H9 (cell line): ENCODE data around the gene TMEM239. TPM values are rescaled to one million over a fixed set of nuclear protein-coding genes. Genes with fewer than 3 reads are reported as not detected.

ENCODE experiments used
- DNase-seq: peaks from one replicate; pipeline ENCODE4 v3.0.0-alpha.2; 2017
- H2AFZ ChIP-seq: one replicate; pipeline ENCODE4 v1.6.1; 2013; ENCODE audit warnings: mild to moderate bottlenecking, low read length, control low read depth, moderate library complexity
- H2AK5ac ChIP-seq: 2 replicates; pipeline ENCODE4 v1.6.1; 2013; ENCODE audit warnings: low read length, control low read depth, mixed read lengths; ENCODE audit not compliant: insufficient read length
- H2BK120ac ChIP-seq: one replicate; pipeline ENCODE4 v1.6.1; 2013; ENCODE audit warnings: low read depth, mild to moderate bottlenecking, low read length, control low read depth, inconsistent platforms; ENCODE audit not compliant: poor library complexity, severe bottlenecking
- H2BK12ac ChIP-seq: 2 replicates; pipeline ENCODE4 v1.6.1; 2013; ENCODE audit warnings: low read length, control low read depth, mixed read lengths, low read depth; ENCODE audit not compliant: insufficient read length
- H2BK15ac ChIP-seq: 2 replicates; pipeline ENCODE4 v1.6.1; 2013; ENCODE audit warnings: low read depth, low read length, control low read depth
- H2BK20ac ChIP-seq: one replicate; pipeline ENCODE4 v1.6.1; 2013; ENCODE audit warnings: low read depth, mild to moderate bottlenecking, low read length, control low read depth, inconsistent platforms; ENCODE audit not compliant: poor library complexity, severe bottlenecking
- H2BK5ac ChIP-seq: 2 replicates; pipeline ENCODE4 v1.6.1; 2013; ENCODE audit warnings: low read length, control low read depth, mixed read lengths; ENCODE audit not compliant: insufficient read length
- H3K14ac ChIP-seq: 2 replicates; pipeline ENCODE4 v1.6.1; 2013; ENCODE audit warnings: low read length, control low read depth; ENCODE audit not compliant: insufficient read depth
- H3K18ac ChIP-seq: 2 replicates; pipeline ENCODE4 v1.6.1; 2013; ENCODE audit warnings: low read depth, mild to moderate bottlenecking, mixed read lengths, low read length, control low read depth; ENCODE audit not compliant: insufficient read length
- H3K23ac ChIP-seq: 2 replicates; pipeline ENCODE4 v1.6.1; 2013; ENCODE audit warnings: low read length, control low read depth, mixed read lengths, low read depth; ENCODE audit not compliant: insufficient read length
- H3K23me2 ChIP-seq: 2 replicates; pipeline ENCODE4 v1.6.1; 2013; ENCODE audit warnings: low read depth, mild to moderate bottlenecking, mixed read lengths, low read length, control low read depth; ENCODE audit not compliant: insufficient read length, poor library complexity, severe bottlenecking
- H3K27ac ChIP-seq: 2 replicates; pipeline ENCODE4 v1.5.1; 2013; ENCODE audit warnings: low read length, control low read depth, mixed read lengths, low read depth; ENCODE audit not compliant: insufficient read length
- H3K27me3 ChIP-seq: 2 replicates; pipeline ENCODE4 v1.6.1; 2013; ENCODE audit warnings: low read length, control low read depth, inconsistent platforms; ENCODE audit not compliant: insufficient read depth
- H3K4ac ChIP-seq: 2 replicates; pipeline ENCODE4 v1.6.1; 2013; ENCODE audit warnings: low read depth, mild to moderate bottlenecking, control low read depth, inconsistent platforms, low read length, moderate library complexity
- H3K4me1 ChIP-seq: 2 replicates; pipeline ENCODE4 v1.6.1; 2013; ENCODE audit warnings: low read length, control low read depth, inconsistent platforms; ENCODE audit not compliant: insufficient read depth
- H3K4me2 ChIP-seq: 2 replicates; pipeline ENCODE4 v1.6.1; 2013; ENCODE audit warnings: low read length, control low read depth, mixed read lengths; ENCODE audit not compliant: insufficient read length, insufficient read depth
- H3K56ac ChIP-seq: 2 replicates; pipeline ENCODE4 v1.6.1; 2013; ENCODE audit warnings: low read depth, mild to moderate bottlenecking, mixed read lengths, low read length, control low read depth; ENCODE audit not compliant: insufficient read length
- H3K79me1 ChIP-seq: 2 replicates; pipeline ENCODE4 v1.6.1; 2013; ENCODE audit warnings: low read depth, mild to moderate bottlenecking, moderate library complexity, low read length, control low read depth, inconsistent platforms; ENCODE audit not compliant: insufficient read depth, poor library complexity, severe bottlenecking
- H3K79me2 ChIP-seq: 2 replicates; pipeline ENCODE4 v1.6.1; 2013; ENCODE audit warnings: low read length, control low read depth, inconsistent platforms; ENCODE audit not compliant: insufficient read depth
- H3K9ac ChIP-seq: 2 replicates; pipeline ENCODE4 v1.6.1; 2013; ENCODE audit warnings: low read length, control low read depth, mixed read lengths; ENCODE audit not compliant: insufficient read length; ENCODE audit errors: extremely low read depth
- H3K9me3 ChIP-seq: one replicate; pipeline ENCODE4 v1.6.1; 2013; ENCODE audit warnings: low read depth, low read length, inconsistent platforms; ENCODE audit not compliant: control insufficient read depth
- H3T11ph ChIP-seq: one replicate; pipeline ENCODE4 v1.6.1; 2013; ENCODE audit warnings: mild to moderate bottlenecking, low read length, control low read depth, inconsistent platforms
- H4K20me1 ChIP-seq: one replicate; pipeline ENCODE4 v1.6.1; 2013; ENCODE audit not compliant: control insufficient read depth, insufficient read length, insufficient read depth
- H4K5ac ChIP-seq: 2 replicates; pipeline ENCODE4 v1.6.1; 2013; ENCODE audit warnings: low read depth, mild to moderate bottlenecking, mixed read lengths, low read length, control low read depth; ENCODE audit not compliant: insufficient read length
- H4K8ac ChIP-seq: replicated peaks from 2 replicates; pipeline ENCODE4 v1.6.1; 2013; ENCODE audit warnings: low read length, control low read depth, mixed read lengths, low read depth; ENCODE audit not compliant: insufficient read length
- H4K91ac ChIP-seq: 2 replicates; pipeline ENCODE4 v1.6.1; 2013; ENCODE audit warnings: low read depth, mild to moderate bottlenecking, moderate library complexity, mixed read lengths, low read length, control low read depth; ENCODE audit not compliant: insufficient read length
- H3K27ac Mint-ChIP-seq, 3 experiments: 2 replicates in 2 of 3; 3 replicates in 1 of 3; pipeline ENCODE4 v1.8.0; 2020 to 2021; ENCODE audit warnings: mixed read lengths in 3 of 3, mild to moderate bottlenecking in 1 of 3, moderate library complexity in 1 of 3
- H3K27me3 Mint-ChIP-seq: 2 replicates; pipeline ENCODE4 v1.8.0; 2021; ENCODE audit warnings: low read depth, mild to moderate bottlenecking, moderate library complexity, mixed read lengths
- H3K36me3 Mint-ChIP-seq, 3 experiments: 2 replicates in 2 of 3; 3 replicates in 1 of 3; pipeline ENCODE4 v1.8.0; 2020 to 2021; ENCODE audit warnings: low read depth in 3 of 3, mixed read lengths in 3 of 3; ENCODE audit not compliant: insufficient read depth in 1 of 3
- H3K4me1 Mint-ChIP-seq, 2 experiments: 2 replicates each; pipeline ENCODE4 v1.8.0; 2020; ENCODE audit warnings: mixed read lengths in 2 of 2
- H3K4me3 Mint-ChIP-seq, 2 experiments: 2 replicates in 1 of 2; 3 replicates in 1 of 2; pipeline ENCODE4 v1.8.0; 2020 to 2021; ENCODE audit warnings: mild to moderate bottlenecking in 2 of 2, mixed read lengths in 2 of 2, moderate library complexity in 1 of 2
- H3K9me3 Mint-ChIP-seq, 2 experiments: 2 replicates in 1 of 2; 3 replicates in 1 of 2; pipeline ENCODE4 v1.8.0; 2020; ENCODE audit warnings: mild to moderate bottlenecking in 2 of 2, mixed read lengths in 2 of 2, moderate library complexity in 1 of 2
- CTCF ChIP-seq: fragments of 200-600 bp; sonication (generic); conservative IDR thresholded peaks from 3 replicates; pipeline ENCODE4 v1.8.0; 2021; ENCODE audit warnings: antibody characterized with exemption, mild to moderate bottlenecking
- WGBS: extraction: QIAGEN DNeasy Blood & Tissue Kit; methylation state at CpG from one replicate; pipeline ENCODE4 v1.1.7; 2013; ENCODE audit warnings: missing lambda C conversion rate, low lambda C conversion rate, mixed read lengths; ENCODE audit not compliant: insufficient read length; ENCODE audit errors: extremely low coverage; 5-methylcytosine and 5-hydroxymethylcytosine counted together
- total RNA-seq: library from RNA; stranded (reverse); gene quantifications from 2 replicates; pipeline ENCODE4 v1.2.1, GENCODE V29; 2021

TMEM239 gene
- total RNA-seq, 1 experiment from 2014 or later, result not detected

GRCh38 chr20:2867081-2867864 lies 51.1 kb downstream of the TMEM239 start:
- no peak overlapping the region for H2BK5ac ChIP-seq

More at GRCh38 chr20:2867081-2867864, 51.1 kb downstream of the TMEM239 start:
- peaks cover 2% of the 10 kb centered on the region; the same call in 1 of the 2 replicates for H3K27me3 ChIP-seq
- no peak overlapping the region for H2BK20ac ChIP-seq
- no peak overlapping the region for H4K8ac ChIP-seq
- no peaks in the 10 kb centered on the region for H3K79me1 ChIP-seq
- Mint-ChIP-seq H3K4me3 (no peak overlapping the region), H3K4me1 (peaks cover 5 to 10% of the 10 kb centered on the region in 2 experiments), H3K27ac (no peak overlapping the region), H3K36me3 (peaks cover 4 to 14% (median 7%) of the 10 kb centered on the region in 3 experiments; a peak in 5 of 7 replicates), H3K9me3 (no peaks in the 10 kb centered on the region), H3K27me3 (peaks cover 20% of the 10 kb centered on the region)
- no peak overlapping the region for H2BK12ac ChIP-seq
- H4K5ac ChIP-seq, result no peak overlapping the region
- H3K9me3 ChIP-seq, result no peaks in the 10 kb centered on the region
- H3K9ac ChIP-seq, result no peak overlapping the region
- no peaks in the 10 kb centered on the region for H3K79me2 ChIP-seq
- no peak overlapping the region for H3K18ac ChIP-seq
- H3K4me2 ChIP-seq, result no peak overlapping the region
- DNase-seq, result no peak
- H2BK15ac ChIP-seq, result no peak overlapping the region
- no peak overlapping the region for H3K4ac ChIP-seq
- H3K27ac ChIP-seq, result no peak overlapping the region
- WGBS, result no CpG with 5 or more reads among the region's 12 CpGs
- no peak overlapping the region for H2BK120ac ChIP-seq
- no peaks in the 10 kb centered on the region for H3K4me1 ChIP-seq
- H4K20me1 ChIP-seq, result no peaks in the 10 kb centered on the region
- no peak overlapping the region for H2AFZ ChIP-seq
- H3K56ac ChIP-seq, result no peak overlapping the region
- H3K23me2 ChIP-seq, result peaks cover 2% of the 10 kb centered on the region
- no peak overlapping the region for H3K23ac ChIP-seq
- H2AK5ac ChIP-seq, result no peak overlapping the region
- no peak overlapping the region for H3T11ph ChIP-seq
- no peak overlapping the region for H4K91ac ChIP-seq
- no peak overlapping the region for H3K14ac ChIP-seq
- no peak for TF ChIP-seq CTCF

Other genes with a start within 250 kb of the TMEM239 start
- 756 and 774 TPM in 2 replicates for gene NOP56, start 163.7 kb upstream of the TMEM239 start, total RNA-seq
- gene IDH3B, start 152.1 kb upstream of the TMEM239 start, total RNA-seq, result 114 and 122 TPM in 2 replicates
- gene EBF4, start 123.6 kb upstream of the TMEM239 start, total RNA-seq, result 3.9 and 4.3 TPM in 2 replicates
- gene CPXM1, start 15.7 kb upstream of the TMEM239 start, total RNA-seq, result 69.0 and 70.0 TPM in 2 replicates
- not detected in 2 replicates for gene C20orf141, start 1.4 kb upstream of the TMEM239 start, total RNA-seq
- gene PCED1A, start 24.3 kb downstream of the TMEM239 start, total RNA-seq, result 27.2 and 30.8 TPM in 2 replicates
- gene VPS16, start 24.4 kb downstream of the TMEM239 start, total RNA-seq, result 31.6 and 32.1 TPM in 2 replicates
- gene PTPRA, start 57.1 kb downstream of the TMEM239 start, total RNA-seq, result 45.2 and 47.8 TPM in 2 replicates
- 0.50 and 1.1 TPM in 2 replicates for gene GNRH2, start 227.3 kb downstream of the TMEM239 start, total RNA-seq
- gene MRPS26, start 229.7 kb downstream of the TMEM239 start, total RNA-seq, result 97.6 and 102 TPM in 2 replicates